HL-60 (cell line): ENCODE data around the gene KLHL12.

Source experiments
- DNase-seq, 2 experiments: peaks; one replicate each; pipeline ENCODE4 v3.0.0-alpha.2; 2010 to 2020; ENCODE audit warnings: low read depth in 1 of 2, low spot score in 1 of 2
- H3K27ac ChIP-seq: fragments of 250-450 bp; sonication (Bioruptor Pico); replicated peaks from 2 replicates; pipeline ENCODE4 v1.5.1; 2020; ENCODE audit warnings: mild to moderate bottlenecking, moderate library complexity
- H3K27me3 ChIP-seq: fragments of 250-450 bp; sonication (Bioruptor Pico); 2 replicates; pipeline ENCODE4 v1.5.1; 2021; ENCODE audit warnings: mild to moderate bottlenecking, moderate library complexity; ENCODE audit not compliant: insufficient read depth, poor library complexity, severe bottlenecking
- H3K4me3 ChIP-seq: replicated peaks from 2 replicates; pipeline ENCODE4 v1.5.1; 2011; ENCODE audit warnings: mild to moderate bottlenecking, control low read depth, low read length; ENCODE audit not compliant: insufficient read depth
- CTCF ChIP-seq: IDR thresholded peaks from one replicate; pipeline ENCODE4 v1.5.1; 2011; ENCODE audit warnings: low read length, control low read depth, inconsistent platforms; ENCODE audit not compliant: insufficient read depth
- GABPA ChIP-seq: IDR thresholded peaks from 2 replicates; pipeline ENCODE4 v1.6.1; 2012; ENCODE audit warnings: low read depth
- POLR2AphosphoS5 ChIP-seq: IDR thresholded peaks from 2 replicates; pipeline ENCODE4 v1.6.1; 2012; ENCODE audit warnings: low read depth
- REST ChIP-seq: IDR thresholded peaks from 2 replicates; pipeline ENCODE4 v1.6.1; 2012; ENCODE audit warnings: low read depth; ENCODE audit not compliant: insufficient replicate concordance
- SPI1 ChIP-seq: IDR thresholded peaks from 2 replicates; pipeline ENCODE4 v1.6.1; 2012; ENCODE audit warnings: low read depth, mild to moderate bottlenecking, borderline replicate concordance

KLHL12 gene

GRCh38 chr1:202952818-202953217 lies 25.8 kb upstream of the KLHL12 start:
- peak; percentile 96 to 97 for DNase-seq
- Histone ChIP-seq H3K27me3 (no peaks in the 10 kb centered on the region), H3K27ac (peak overlapping the region; percentile 46), H3K4me3 (no peak overlapping the region)
- TF ChIP-seq SPI1 (peak; percentile 96), POLR2AphosphoS5 (peak; percentile 44; the same call in 1 of the 2 replicates), REST (no peak), CTCF (no peak), GABPA (peak; percentile 52; the same call in 1 of the 2 replicates)

- no peak overlapping the region for H3K4me3 ChIP-seq
- DNase-seq = no peak
- TF ChIP-seq REST (no peak), POLR2AphosphoS5 (no peak), CTCF (no peak), SPI1 (no peak), GABPA (no peak)
- H3K27me3 ChIP-seq = no peaks in the 10 kb centered on the region
- H3K27ac ChIP-seq = peak overlapping the region; percentile 46
These were observed 25.1 kb upstream of the KLHL12 start for GRCh38 chr1:202952099-202952498.

- no peak overlapping the region for H3K4me3 ChIP-seq
- no peaks in the 10 kb centered on the region for H3K27me3 ChIP-seq
- no peak for DNase-seq
- 0 out of 2 replicates have a peak overlapping the region, but pooled peaks have one; percentile 6 for H3K27ac ChIP-seq
- TF ChIP-seq CTCF = no peak
- no peak for TF ChIP-seq REST
- no peak for TF ChIP-seq POLR2AphosphoS5
- no peak for TF ChIP-seq SPI1
- TF ChIP-seq GABPA = no peak
These were observed 24.4 kb upstream of the KLHL12 start for GRCh38 chr1:202951437-202951836.
